ENCODE data around the gene TMBIM1.
"Not testable (repeated sequence)": the region's sequence is repeated elsewhere in the genome, so short reads cannot be mapped to it uniquely, and the experiment has no call there.

TMBIM1 gene

GRCh38 chr2:218317835-218318234 is 25.5 kb upstream of the TMBIM1 start:
- no peak for TF ChIP-seq CTCF (IDR thresholded peaks at IDR 0.05; ENCODE audit: extremely low read depth, insufficient read depth, missing control alignments)
- in situ Hi-C loops (cut with MboI; ENCODE audit: low pct_unique_long_range_greater_than_20kb, low sequenced_read_pairs, unreplicated experiment): no loop called here
- no peak for DNase-seq (ENCODE audit: low spot score)

GRCh38 chr2:218317303-218317630 is 25.0 kb upstream of the TMBIM1 start:
- in situ Hi-C loops (cut with MboI; ENCODE audit: low pct_unique_long_range_greater_than_20kb, low sequenced_read_pairs, unreplicated experiment): no loop called here
- DNase-seq (ENCODE audit: low spot score): no peak
- no peak for TF ChIP-seq CTCF (IDR thresholded peaks at IDR 0.05; ENCODE audit: extremely low read depth, insufficient read depth, missing control alignments)

- in situ Hi-C loops (cut with MboI; ENCODE audit: low pct_unique_long_range_greater_than_20kb, low sequenced_read_pairs, unreplicated experiment): no loop called here
- TF ChIP-seq CTCF (IDR thresholded peaks at IDR 0.05; ENCODE audit: extremely low read depth, insufficient read depth, missing control alignments): no peak
- no peak for DNase-seq (ENCODE audit: low spot score)
Observed at GRCh38 chr2:218315397-218315796, 23.1 kb upstream of the TMBIM1 start.

- in situ Hi-C loops (cut with MboI; ENCODE audit: low pct_unique_long_range_greater_than_20kb, low sequenced_read_pairs, unreplicated experiment); DNase-seq (ENCODE audit: low spot score): not testable (repeated sequence)
Observed at GRCh38 chr2:218314764-218315163, 22.5 kb upstream of the TMBIM1 start.

DNA sequence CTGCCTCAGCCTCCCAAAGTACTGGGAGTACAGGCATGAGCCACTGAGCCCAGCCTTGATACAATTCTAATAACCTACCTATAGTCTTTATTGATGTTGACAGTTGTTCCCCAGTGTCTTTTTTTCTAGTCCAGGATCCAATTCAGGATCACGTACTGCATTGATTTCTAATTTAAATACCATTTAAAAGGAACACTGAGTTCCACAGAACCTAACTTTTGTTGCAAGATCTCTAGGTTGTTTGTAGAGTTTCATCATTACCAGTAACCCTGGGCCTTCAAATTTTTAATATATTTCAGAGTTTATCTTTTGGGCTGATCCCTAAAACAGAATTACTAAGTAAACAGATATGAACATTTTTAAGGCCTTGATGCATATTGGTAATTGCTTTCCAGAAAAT is 21.1 kb upstream of the TMBIM1 start:
- in situ Hi-C loops (cut with MboI; ENCODE audit: low pct_unique_long_range_greater_than_20kb, low sequenced_read_pairs, unreplicated experiment): no loop called here
- no peak for TF ChIP-seq CTCF (IDR thresholded peaks at IDR 0.05; ENCODE audit: extremely low read depth, insufficient read depth, missing control alignments)
- DNase-seq (ENCODE audit: low spot score): no peak

DNA sequence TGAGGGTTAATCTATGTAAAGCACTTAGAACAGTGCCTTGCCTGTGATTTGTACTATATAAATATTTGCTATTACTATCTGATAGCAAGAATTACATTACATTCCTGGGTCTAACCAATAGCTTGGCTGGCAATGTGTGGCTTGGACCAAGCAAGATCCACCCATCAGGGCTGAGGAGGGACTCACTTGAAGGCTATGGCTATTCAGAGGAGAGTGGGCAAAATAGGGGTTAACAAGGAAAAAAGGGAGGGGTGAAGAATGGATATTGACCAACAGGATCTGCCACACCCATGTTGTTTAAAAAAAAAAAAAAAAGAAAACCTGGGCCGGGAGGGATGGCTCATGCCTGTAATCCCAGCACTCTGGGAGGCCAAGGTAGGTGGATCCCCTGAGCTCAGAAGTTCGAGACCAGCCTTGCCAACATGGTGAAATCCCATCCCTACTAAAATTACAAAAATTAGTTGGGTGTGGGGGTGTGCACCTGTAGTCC is 20.0 kb upstream of the TMBIM1 start:
- in situ Hi-C loops (cut with MboI; ENCODE audit: low pct_unique_long_range_greater_than_20kb, low sequenced_read_pairs, unreplicated experiment): no loop called here
- DNase-seq (ENCODE audit: low spot score): no peak
- TF ChIP-seq CTCF (IDR thresholded peaks at IDR 0.05; ENCODE audit: extremely low read depth, insufficient read depth, missing control alignments): no peak

GRCh38 chr2:218311541-218312266 is 19.4 kb upstream of the TMBIM1 start:
- DNase-seq (ENCODE audit: low spot score); in situ Hi-C loops (cut with MboI; ENCODE audit: low pct_unique_long_range_greater_than_20kb, low sequenced_read_pairs, unreplicated experiment): not testable (repeated sequence)

All from GM13977 (cell line).